Measurements from ENCODE around the gene BCAR1. TPM values are rescaled to one million over a fixed set of nuclear protein-coding genes. Genes with fewer than 3 reads are reported as not detected.
"Not testable (repeated sequence)": the region's sequence is repeated elsewhere in the genome, so short reads cannot be mapped to it uniquely, and the experiment has no call there.

BCAR1 gene
- total RNA-seq, 1 experiment from 2014 or later, result 120 TPM

DNA sequence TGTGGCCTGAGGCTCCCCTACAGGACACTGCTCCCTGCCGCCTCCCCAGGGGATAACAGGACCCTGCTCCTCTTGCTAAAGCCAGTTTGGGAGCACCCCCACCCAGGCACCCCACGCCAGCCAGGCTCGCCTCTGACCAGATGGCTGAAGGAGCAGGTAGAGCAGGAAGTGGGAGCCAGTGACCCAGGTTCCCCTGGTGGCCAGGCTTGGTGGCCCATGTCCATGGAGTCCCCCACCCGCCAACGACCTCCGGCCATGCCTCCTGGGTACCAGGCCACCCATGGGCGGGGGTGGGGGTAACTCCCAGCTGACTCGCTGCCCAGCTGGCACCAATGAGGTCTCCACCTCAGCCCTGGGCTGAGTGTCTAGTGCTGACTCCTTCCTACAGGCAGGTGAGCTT, 10.0 kb downstream of the BCAR1 start:
- peaks cover 55% of the 10 kb centered on the region for H3K4me1 ChIP-seq (ENCODE audit: control insufficient read depth, insufficient read depth, low read length)
- H3K36me3 ChIP-seq (ENCODE audit: control insufficient read depth, insufficient read depth, low read length), result no peaks in the 10 kb centered on the region; the same call in 1 of the 2 replicates
- ChIA-PET POLR2A (no interaction called here), CTCF (no interaction called here)
- no peak for ATAC-seq
- TF ChIP-seq TCF7L2 (IDR thresholded peaks at IDR 0.05; ENCODE audit: low read depth, low read length) (no peak), POLR2AphosphoS5 (IDR thresholded peaks at IDR 0.05; ENCODE audit: low read depth, low read length) (no peak), SIN3A (IDR thresholded peaks at IDR 0.05; ENCODE audit: borderline replicate concordance, insufficient read depth, low read depth, low read length) (no peak)
- TF ChIP-seq, protein P1, sequence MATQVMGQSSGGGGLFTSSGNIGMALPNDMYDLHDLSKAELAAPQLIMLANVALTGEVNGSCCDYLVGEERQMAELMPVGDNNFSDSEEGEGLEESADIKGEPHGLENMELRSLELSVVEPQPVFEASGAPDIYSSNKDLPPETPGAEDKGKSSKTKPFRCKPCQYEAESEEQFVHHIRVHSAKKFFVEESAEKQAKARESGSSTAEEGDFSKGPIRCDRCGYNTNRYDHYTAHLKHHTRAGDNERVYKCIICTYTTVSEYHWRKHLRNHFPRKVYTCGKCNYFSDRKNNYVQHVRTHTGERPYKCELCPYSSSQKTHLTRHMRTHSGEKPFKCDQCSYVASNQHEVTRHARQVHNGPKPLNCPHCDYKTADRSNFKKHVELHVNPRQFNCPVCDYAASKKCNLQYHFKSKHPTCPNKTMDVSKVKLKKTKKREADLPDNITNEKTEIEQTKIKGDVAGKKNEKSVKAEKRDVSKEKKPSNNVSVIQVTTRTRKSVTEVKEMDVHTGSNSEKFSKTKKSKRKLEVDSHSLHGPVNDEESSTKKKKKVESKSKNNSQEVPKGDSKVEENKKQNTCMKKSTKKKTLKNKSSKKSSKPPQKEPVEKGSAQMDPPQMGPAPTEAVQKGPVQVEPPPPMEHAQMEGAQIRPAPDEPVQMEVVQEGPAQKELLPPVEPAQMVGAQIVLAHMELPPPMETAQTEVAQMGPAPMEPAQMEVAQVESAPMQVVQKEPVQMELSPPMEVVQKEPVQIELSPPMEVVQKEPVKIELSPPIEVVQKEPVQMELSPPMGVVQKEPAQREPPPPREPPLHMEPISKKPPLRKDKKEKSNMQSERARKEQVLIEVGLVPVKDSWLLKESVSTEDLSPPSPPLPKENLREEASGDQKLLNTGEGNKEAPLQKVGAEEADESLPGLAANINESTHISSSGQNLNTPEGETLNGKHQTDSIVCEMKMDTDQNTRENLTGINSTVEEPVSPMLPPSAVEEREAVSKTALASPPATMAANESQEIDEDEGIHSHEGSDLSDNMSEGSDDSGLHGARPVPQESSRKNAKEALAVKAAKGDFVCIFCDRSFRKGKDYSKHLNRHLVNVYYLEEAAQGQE (IDR thresholded peaks at IDR 0.05; ENCODE audit: insufficient read depth in 1 of 2, low read depth in 2 of 2, low read length in 1 of 2), result no peak
- TF ChIP-seq, protein P2, sequence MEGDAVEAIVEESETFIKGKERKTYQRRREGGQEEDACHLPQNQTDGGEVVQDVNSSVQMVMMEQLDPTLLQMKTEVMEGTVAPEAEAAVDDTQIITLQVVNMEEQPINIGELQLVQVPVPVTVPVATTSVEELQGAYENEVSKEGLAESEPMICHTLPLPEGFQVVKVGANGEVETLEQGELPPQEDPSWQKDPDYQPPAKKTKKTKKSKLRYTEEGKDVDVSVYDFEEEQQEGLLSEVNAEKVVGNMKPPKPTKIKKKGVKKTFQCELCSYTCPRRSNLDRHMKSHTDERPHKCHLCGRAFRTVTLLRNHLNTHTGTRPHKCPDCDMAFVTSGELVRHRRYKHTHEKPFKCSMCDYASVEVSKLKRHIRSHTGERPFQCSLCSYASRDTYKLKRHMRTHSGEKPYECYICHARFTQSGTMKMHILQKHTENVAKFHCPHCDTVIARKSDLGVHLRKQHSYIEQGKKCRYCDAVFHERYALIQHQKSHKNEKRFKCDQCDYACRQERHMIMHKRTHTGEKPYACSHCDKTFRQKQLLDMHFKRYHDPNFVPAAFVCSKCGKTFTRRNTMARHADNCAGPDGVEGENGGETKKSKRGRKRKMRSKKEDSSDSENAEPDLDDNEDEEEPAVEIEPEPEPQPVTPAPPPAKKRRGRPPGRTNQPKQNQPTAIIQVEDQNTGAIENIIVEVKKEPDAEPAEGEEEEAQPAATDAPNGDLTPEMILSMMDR (IDR thresholded peaks at IDR 0.05), result no peak
- intact Hi-C loops (cut with micrococcal nuclease; ENCODE audit: unreplicated experiment), result no loop called here
- BruUV-seq (replicated peaks), result no TSS peak
- DNase-seq (ENCODE audit: low read depth, low spot score), result no peak
- in situ Hi-C loops (cut with HindIII; ENCODE audit: low pct_unique_long_range_greater_than_20kb, low sequenced_read_pairs), result no loop called here
- H3K9me3 ChIP-seq (ENCODE audit: control insufficient read depth, insufficient read depth, low read depth, low read length), result no peaks in the 10 kb centered on the region
- H3K27ac ChIP-seq (ENCODE audit: low read length), result 0 out of 2 replicates have a peak overlapping the region, but pooled peaks have one; percentile 12
- H3K4me3 ChIP-seq (ENCODE audit: low read depth in 2 of 2, low read length in 2 of 2), result no peak overlapping the region
- no peaks in the 10 kb centered on the region for H3K27me3 ChIP-seq (ENCODE audit: control insufficient read depth, insufficient read depth, low read length)

DNA sequence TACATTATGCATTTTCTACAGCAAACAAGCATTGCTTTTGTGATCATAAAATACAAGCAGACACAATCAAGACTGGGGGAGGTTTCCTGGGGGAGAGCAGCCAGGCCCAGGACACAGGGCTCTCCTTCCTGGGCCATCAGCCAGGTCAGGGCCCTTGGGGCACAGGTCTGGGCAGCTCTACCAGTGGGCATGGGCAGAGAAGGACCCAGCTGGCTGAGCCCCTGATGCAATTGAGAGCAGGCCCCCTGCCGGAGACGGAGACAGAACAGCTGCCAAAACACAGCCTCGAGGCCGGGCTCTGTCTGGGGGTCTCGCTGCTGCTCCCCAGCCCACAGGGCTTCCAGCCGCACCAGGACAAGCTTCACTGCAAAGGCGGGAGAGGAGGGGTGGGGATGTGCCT, 10.8 kb downstream of the BCAR1 start:
- ATAC-seq; H3K4me3 ChIP-seq (ENCODE audit: low read depth in 2 of 2, low read length in 2 of 2); H3K27me3 ChIP-seq (ENCODE audit: control insufficient read depth, insufficient read depth, low read length); H3K27ac ChIP-seq (ENCODE audit: low read length); intact Hi-C loops (cut with micrococcal nuclease; ENCODE audit: unreplicated experiment); in situ Hi-C loops (cut with HindIII; ENCODE audit: low pct_unique_long_range_greater_than_20kb, low sequenced_read_pairs); DNase-seq (ENCODE audit: low read depth, low spot score); POLR2A ChIA-PET; H3K9me3 ChIP-seq (ENCODE audit: control insufficient read depth, insufficient read depth, low read depth, low read length); CTCF ChIA-PET; BruUV-seq (replicated peaks); H3K36me3 ChIP-seq (ENCODE audit: control insufficient read depth, insufficient read depth, low read length): not testable (repeated sequence)
- H3K4me1 ChIP-seq (ENCODE audit: control insufficient read depth, insufficient read depth, low read length), result peaks cover 47% of the 10 kb centered on the region

DNA sequence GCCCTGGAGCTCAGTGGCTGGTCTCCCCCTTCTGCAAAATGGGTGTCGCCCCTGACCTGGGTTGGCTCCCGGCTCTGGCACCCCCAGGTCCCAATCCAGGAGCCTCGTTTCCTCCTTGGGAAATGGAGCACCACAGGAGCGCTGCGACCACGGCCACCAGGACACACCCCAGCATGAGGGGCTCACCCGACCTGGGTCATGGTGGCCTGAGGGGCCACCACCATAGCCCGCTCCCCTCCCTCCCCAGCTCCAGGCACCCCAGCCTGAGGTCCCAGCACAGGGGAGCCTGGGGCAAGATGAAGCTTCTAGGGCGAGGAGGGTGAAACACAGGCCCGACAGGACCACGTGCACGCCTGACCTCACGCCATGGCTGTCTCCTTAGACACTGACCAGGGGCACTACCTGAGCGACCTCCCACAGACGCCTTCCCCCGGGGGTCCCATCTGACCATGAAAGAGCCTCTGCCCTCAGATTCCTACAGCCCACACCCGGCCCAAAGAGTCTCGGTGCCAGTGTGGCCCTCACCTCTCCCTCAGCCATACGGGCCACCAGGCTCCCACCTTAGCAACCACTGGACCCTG, 11.8 kb downstream of the BCAR1 start:
- H3K4me1 ChIP-seq (ENCODE audit: control insufficient read depth, insufficient read depth, low read length), result peaks cover 39% of the 10 kb centered on the region
- H3K36me3 ChIP-seq (ENCODE audit: control insufficient read depth, insufficient read depth, low read length), result no peaks in the 10 kb centered on the region; the same call in 1 of the 2 replicates
- CTCF ChIA-PET, result no interaction called here
- POLR2A ChIA-PET, result no interaction called here
- intact Hi-C loops (cut with micrococcal nuclease; ENCODE audit: unreplicated experiment), result loop anchor here (10.0 kb wide), 1 partner anchor 145 kb away; no protein-coding TSS in a partner anchor
- H3K27ac ChIP-seq (ENCODE audit: low read length), result peak overlapping the region; percentile 51
- no peaks in the 10 kb centered on the region for H3K9me3 ChIP-seq (ENCODE audit: control insufficient read depth, insufficient read depth, low read depth, low read length)
- TF ChIP-seq, protein P1 (IDR thresholded peaks at IDR 0.05; ENCODE audit: insufficient read depth in 1 of 2, low read depth in 2 of 2, low read length in 1 of 2), result no peak
- TF ChIP-seq, protein P2 (IDR thresholded peaks at IDR 0.05), result no peak
- H3K27me3 ChIP-seq (ENCODE audit: control insufficient read depth, insufficient read depth, low read length), result no peaks in the 10 kb centered on the region
- in situ Hi-C loops (cut with HindIII; ENCODE audit: low pct_unique_long_range_greater_than_20kb, low sequenced_read_pairs), result no loop called here
- ATAC-seq, result no peak
- no peak for DNase-seq (ENCODE audit: low read depth, low spot score)
- BruUV-seq (replicated peaks), result no TSS peak
- H3K4me3 ChIP-seq (ENCODE audit: low read depth in 2 of 2, low read length in 2 of 2), result no peak overlapping the region

All from Panc1 (cell line).